Measurements from ENCODE around the gene TTC33.
"Not testable (repeated sequence)": the region's sequence is repeated elsewhere in the genome, so short reads cannot be mapped to it uniquely, and the experiment has no call there.

Gene TTC33

GRCh38 chr5:40679148-40679912, 76.4 kb downstream of the TTC33 start:
- peak; percentile 60 to 79 (median 66) for DNase-seq

- DNase-seq: no peak
Measured at GRCh38 chr5:40678460-40679147, 77.2 kb downstream of the TTC33 start.

- no peak for DNase-seq
Measured at GRCh38 chr5:40678026-40678425, 77.7 kb downstream of the TTC33 start.

GRCh38 chr5:40677456-40677855, 78.3 kb downstream of the TTC33 start:
- no peak for DNase-seq

GRCh38 chr5:40676613-40677343, 79.0 kb downstream of the TTC33 start:
- DNase-seq: no peak

- no peak for DNase-seq
Measured at GRCh38 chr5:40675396-40676133, 80.2 kb downstream of the TTC33 start.

GRCh38 chr5:40674661-40675235, 81.0 kb downstream of the TTC33 start:
- no peak for DNase-seq

- no peak for DNase-seq
Measured at GRCh38 chr5:40672425-40672824, 83.3 kb downstream of the TTC33 start.

- no peak for DNase-seq
Measured at GRCh38 chr5:40669606-40670390, 86.0 kb downstream of the TTC33 start.

- DNase-seq: no peak
Measured at GRCh38 chr5:40667161-40667663, 88.5 kb downstream of the TTC33 start.

GRCh38 chr5:40666657-40667056, 89.1 kb downstream of the TTC33 start:
- DNase-seq: no peak

- no peak for DNase-seq
Measured at GRCh38 chr5:40665635-40666298, 90.0 kb downstream of the TTC33 start.

GRCh38 chr5:40660751-40661150, 95.0 kb downstream of the TTC33 start:
- DNase-seq: no peak

GRCh38 chr5:40656766-40657165, 99.0 kb downstream of the TTC33 start:
- no peak for DNase-seq

- not testable (repeated sequence) for DNase-seq
Measured at GRCh38 chr5:40656091-40656490, 99.7 kb downstream of the TTC33 start.

GRCh38 chr5:40655138-40655537, 100.6 kb downstream of the TTC33 start:
- DNase-seq: no peak

- no peak for DNase-seq
Measured at GRCh38 chr5:40654377-40654991, 101.3 kb downstream of the TTC33 start.

GRCh38 chr5:40653221-40654022, 102.3 kb downstream of the TTC33 start:
- no peak for DNase-seq

- no peak for DNase-seq
Measured at GRCh38 chr5:40652441-40653220, 103.1 kb downstream of the TTC33 start.

Data from activated CD4-positive, CD25-positive, alpha-beta regulatory T cell (primary cell).